NCI-H146 treated with DMSO at 0.1 percent for 48 hours (cell line): Measurements from ENCODE around the gene SLC6A1.

ENCODE experiments used
- DNase-seq: peaks from one replicate; lab custom pipeline; 2025; ENCODE audit not compliant: unreplicated experiment; lab: John Stamatoyannopoulos, UW

Gene SLC6A1

GRCh38 chr3:10970306-10970960 is 22.1 kb upstream of the SLC6A1 start:
- DNase-seq = no peak

- DNase-seq = no peak
Measured at GRCh38 chr3:10972072-10972782, 20.3 kb upstream of the SLC6A1 start.

GRCh38 chr3:10973046-10973595 is 19.4 kb upstream of the SLC6A1 start:
- no peak for DNase-seq

GRCh38 chr3:10974131-10974530 is 18.4 kb upstream of the SLC6A1 start:
- no peak for DNase-seq

GRCh38 chr3:10974746-10975375 is 17.7 kb upstream of the SLC6A1 start:
- DNase-seq = no peak

GRCh38 chr3:10975695-10976234 is 16.8 kb upstream of the SLC6A1 start:
- DNase-seq = no peak

- no peak for DNase-seq
Measured at GRCh38 chr3:10976770-10977169, 15.8 kb upstream of the SLC6A1 start.

- no peak for DNase-seq
Measured at GRCh38 chr3:10977892-10978510, 14.5 kb upstream of the SLC6A1 start.

- no peak for DNase-seq
Measured at GRCh38 chr3:10978956-10979355, 13.6 kb upstream of the SLC6A1 start.

- no peak for DNase-seq
Measured at GRCh38 chr3:10980312-10980711, 12.2 kb upstream of the SLC6A1 start.

- DNase-seq = no peak
Measured at GRCh38 chr3:10981031-10981430, 11.5 kb upstream of the SLC6A1 start.

- no peak for DNase-seq
Measured at GRCh38 chr3:10981961-10982360, 10.6 kb upstream of the SLC6A1 start.

- DNase-seq = no peak
Measured at GRCh38 chr3:10982782-10983181, 9.8 kb upstream of the SLC6A1 start.

- no peak for DNase-seq
Measured at GRCh38 chr3:10983219-10983916, 9.2 kb upstream of the SLC6A1 start.

- no peak for DNase-seq
Measured at GRCh38 chr3:10984371-10984896, 8.1 kb upstream of the SLC6A1 start.

- no peak for DNase-seq
Measured at GRCh38 chr3:10985181-10985580, 7.4 kb upstream of the SLC6A1 start.

- no peak for DNase-seq
Measured at GRCh38 chr3:10986592-10986991, 6.0 kb upstream of the SLC6A1 start.

GRCh38 chr3:10988001-10988665 is 4.4 kb upstream of the SLC6A1 start:
- no peak for DNase-seq

- no peak for DNase-seq
Measured at GRCh38 chr3:10988991-10989484, 3.5 kb upstream of the SLC6A1 start.
